Measurements from ENCODE around the gene FYTTD1. TPM values are rescaled to one million over a fixed set of nuclear protein-coding genes. Genes with fewer than 3 reads are reported as not detected.
A peak's percentile ranks its signal among the peaks of the same experiment; 100 is the strongest.

The FYTTD1 gene
- total RNA-seq, 2 experiments from 2014 or later: 75.8 to 78.2 TPM

DNA sequence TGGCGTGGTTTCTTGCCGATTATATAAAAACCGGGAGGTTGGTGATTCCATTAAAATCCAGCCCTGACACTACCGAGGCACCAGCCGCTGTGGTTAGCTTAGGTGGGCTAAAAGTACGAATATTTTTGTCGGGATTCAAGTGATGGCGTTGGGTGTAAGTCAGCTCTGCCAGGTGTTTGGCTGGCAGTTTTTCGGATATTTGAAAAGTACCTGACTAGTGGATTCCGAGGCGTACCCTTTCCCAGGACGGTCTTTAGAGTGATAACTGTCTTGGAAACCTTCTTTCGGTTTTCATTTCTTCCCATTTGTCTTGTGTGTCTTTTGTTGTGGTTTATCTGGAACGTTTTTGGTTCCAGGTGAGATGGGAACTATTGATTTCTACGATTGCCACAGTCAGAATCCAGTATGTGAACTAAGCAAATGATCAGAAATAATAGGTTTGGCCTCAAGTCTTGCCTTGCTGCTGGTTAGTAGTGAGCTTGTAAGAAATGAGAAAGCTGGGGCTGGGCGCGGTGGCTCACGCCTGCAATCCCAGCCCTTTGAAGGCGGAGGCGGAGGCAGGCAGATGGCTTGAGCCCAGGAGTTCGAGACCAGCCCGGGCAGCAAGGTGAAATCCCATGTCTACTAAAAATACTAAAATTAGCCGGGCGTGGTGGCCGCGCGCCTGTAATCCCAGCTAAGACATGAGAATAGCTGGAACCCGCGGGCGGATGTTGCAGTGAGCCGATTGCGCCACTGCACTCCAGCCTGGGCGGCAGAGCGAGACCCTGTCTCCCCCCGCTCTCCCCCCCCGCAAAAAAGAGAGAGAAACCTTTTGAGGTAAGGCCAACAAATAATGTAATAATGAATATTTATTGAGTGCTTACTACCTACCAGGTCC, 1.4 kb downstream of the FYTTD1 start:
- peak overlapping the region; percentile 94 for H3K4me3 Mint-ChIP-seq
- Histone ChIP-seq H3K36me3 (ENCODE audit: insufficient read depth, low read length) (no peaks in the 10 kb centered on the region), H3K4me3 (ENCODE audit: low read length) (peak overlapping the region; percentile 85), H3K27ac (ENCODE audit: low read depth in 1 of 2, low read length in 2 of 2) (peak overlapping the region; percentile 82), H3K9me3 (ENCODE audit: control insufficient read depth in 1 of 2, insufficient read depth in 1 of 2, low read length in 2 of 2) (no peaks in the 10 kb centered on the region), H3K27me3 (ENCODE audit: control insufficient read depth in 1 of 2, insufficient read depth in 2 of 2, low read length in 2 of 2) (no peaks in the 10 kb centered on the region), H3K4me1 (ENCODE audit: insufficient read depth, low read length) (peaks cover 20% of the 10 kb centered on the region)
- intact Hi-C loops (cut with DNase I, micrococcal nuclease): loop anchor here (1.0 to 5.0 kb wide), 5 partner anchors 15 to 194 kb away; partner anchors contain the start of genes BDH1 (in 1 of the 2), LRCH3 (in 1 of the 2) and RUBCN (in 1 of the 2)
- peaks cover 20% of the 10 kb centered on the region for H3K36me3 Mint-ChIP-seq (ENCODE audit: low read depth)
- no peak for ATAC-seq (ENCODE audit: poor library complexity)
- H3K4me1 Mint-ChIP-seq (ENCODE audit: low read depth): peaks cover 59% of the 10 kb centered on the region
- POLR2A ChIA-PET: interaction anchor here (0.6 to 2.4 kb wide), 6 partner anchors 12 to 44 kb away, joined by 3 to 28 read pairs (median 4); partner anchors contain the start of genes LRCH3 and RUBCN
- peak overlapping the region; percentile 96 for H3K27ac Mint-ChIP-seq
- H3K9me3 Mint-ChIP-seq: no peaks in the 10 kb centered on the region
- CTCF ChIA-PET: interaction anchor here (1.3 kb wide), 1 partner anchor 38 kb away, joined by 3 read pairs; no protein-coding TSS in a partner anchor
- H3K27me3 Mint-ChIP-seq: no peaks in the 10 kb centered on the region
- TF ChIP-seq, protein P1, sequence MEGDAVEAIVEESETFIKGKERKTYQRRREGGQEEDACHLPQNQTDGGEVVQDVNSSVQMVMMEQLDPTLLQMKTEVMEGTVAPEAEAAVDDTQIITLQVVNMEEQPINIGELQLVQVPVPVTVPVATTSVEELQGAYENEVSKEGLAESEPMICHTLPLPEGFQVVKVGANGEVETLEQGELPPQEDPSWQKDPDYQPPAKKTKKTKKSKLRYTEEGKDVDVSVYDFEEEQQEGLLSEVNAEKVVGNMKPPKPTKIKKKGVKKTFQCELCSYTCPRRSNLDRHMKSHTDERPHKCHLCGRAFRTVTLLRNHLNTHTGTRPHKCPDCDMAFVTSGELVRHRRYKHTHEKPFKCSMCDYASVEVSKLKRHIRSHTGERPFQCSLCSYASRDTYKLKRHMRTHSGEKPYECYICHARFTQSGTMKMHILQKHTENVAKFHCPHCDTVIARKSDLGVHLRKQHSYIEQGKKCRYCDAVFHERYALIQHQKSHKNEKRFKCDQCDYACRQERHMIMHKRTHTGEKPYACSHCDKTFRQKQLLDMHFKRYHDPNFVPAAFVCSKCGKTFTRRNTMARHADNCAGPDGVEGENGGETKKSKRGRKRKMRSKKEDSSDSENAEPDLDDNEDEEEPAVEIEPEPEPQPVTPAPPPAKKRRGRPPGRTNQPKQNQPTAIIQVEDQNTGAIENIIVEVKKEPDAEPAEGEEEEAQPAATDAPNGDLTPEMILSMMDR (IDR thresholded peaks at IDR 0.05): peak; percentile 17
- peak in 10 of 14 experiments; percentile 9 to 64 (median 34) for DNase-seq

- H3K36me3 Mint-ChIP-seq (ENCODE audit: low read depth): peaks cover 30% of the 10 kb centered on the region
- Histone ChIP-seq H3K9me3 (ENCODE audit: control insufficient read depth in 1 of 2, insufficient read depth in 1 of 2, low read length in 2 of 2) (no peaks in the 10 kb centered on the region), H3K36me3 (ENCODE audit: insufficient read depth, low read length) (peaks cover 7% of the 10 kb centered on the region), H3K4me1 (ENCODE audit: insufficient read depth, low read length) (peaks cover 20% of the 10 kb centered on the region), H3K27ac (ENCODE audit: low read depth in 1 of 2, low read length in 2 of 2) (peak overlapping the region in 1 of 2 donors; percentile 28), H3K27me3 (ENCODE audit: control insufficient read depth in 1 of 2, insufficient read depth in 2 of 2, low read length in 2 of 2) (no peaks in the 10 kb centered on the region), H3K4me3 (ENCODE audit: low read length) (no peak overlapping the region)
- H3K9me3 Mint-ChIP-seq: no peaks in the 10 kb centered on the region
- DNase-seq: no peak
- H3K27ac Mint-ChIP-seq: peak overlapping the region; percentile 87
- CTCF ChIA-PET: no interaction called here
- no peak for ATAC-seq (ENCODE audit: poor library complexity)
- peaks cover 68% of the 10 kb centered on the region for H3K4me1 Mint-ChIP-seq (ENCODE audit: low read depth)
- TF ChIP-seq, protein P1 (IDR thresholded peaks at IDR 0.05): no peak
- POLR2A ChIA-PET: interaction anchor here (2.4 kb wide), 1 partner anchor 38 kb away, joined by 28 read pairs; the partner anchor contains the start of gene LRCH3
- H3K4me3 Mint-ChIP-seq: peak overlapping the region; percentile 87
- no peaks in the 10 kb centered on the region for H3K27me3 Mint-ChIP-seq
- intact Hi-C loops (cut with DNase I, micrococcal nuclease): loop anchor here (2.0 to 5.0 kb wide), 4 partner anchors 40 to 195 kb away; partner anchors contain the start of genes BDH1 (in 1 of the 2) and LRCH3 (in 1 of the 2)
Measured at GRCh38 chr3:197752107-197752506, 2.4 kb downstream of the FYTTD1 start.

- peaks cover 33% of the 10 kb centered on the region for H3K36me3 Mint-ChIP-seq (ENCODE audit: low read depth)
- H3K27me3 ChIP-seq (ENCODE audit: control insufficient read depth in 1 of 2, insufficient read depth in 2 of 2, low read length in 2 of 2): no peaks in the 10 kb centered on the region
- CTCF ChIA-PET: interaction anchor here (1.0 to 1.7 kb wide), 4 partner anchors 20 to 49 kb away, joined by 3 to 4 read pairs (median 4); partner anchors contain the start of gene LRCH3
- peaks cover 20% of the 10 kb centered on the region for H3K4me1 ChIP-seq (ENCODE audit: insufficient read depth, low read length)
- H3K27ac Mint-ChIP-seq: peak overlapping the region; percentile 87
- no peak overlapping the region for H3K4me3 ChIP-seq (ENCODE audit: low read length)
- H3K4me3 Mint-ChIP-seq: peak overlapping the region; percentile 82
- POLR2A ChIA-PET: interaction anchor here (0.9 to 1.3 kb wide), 2 partner anchors 38 to 41 kb away, joined by 5 to 6 read pairs; partner anchors contain the start of gene LRCH3
- no peak for ATAC-seq (ENCODE audit: poor library complexity)
- TF ChIP-seq, protein P1 (IDR thresholded peaks at IDR 0.05): no peak
- H3K4me1 Mint-ChIP-seq (ENCODE audit: low read depth): peaks cover 68% of the 10 kb centered on the region
- peaks cover 13% of the 10 kb centered on the region for H3K36me3 ChIP-seq (ENCODE audit: insufficient read depth, low read length)
- intact Hi-C loops (cut with DNase I, micrococcal nuclease): loop anchor here (2.0 to 5.0 kb wide), 4 partner anchors 39 to 196 kb away; partner anchors contain the start of genes BDH1 (in 1 of the 2) and LRCH3 (in 1 of the 2)
- no peaks in the 10 kb centered on the region for H3K9me3 ChIP-seq (ENCODE audit: control insufficient read depth in 1 of 2, insufficient read depth in 1 of 2, low read length in 2 of 2)
- DNase-seq: peak in 1 of 14 experiments; percentile 25
- H3K9me3 Mint-ChIP-seq: no peaks in the 10 kb centered on the region
- no peak overlapping the region for H3K27ac ChIP-seq (ENCODE audit: low read depth in 1 of 2, low read length in 2 of 2)
- H3K27me3 Mint-ChIP-seq: no peaks in the 10 kb centered on the region
Measured at GRCh38 chr3:197753263-197753662, 3.6 kb downstream of the FYTTD1 start.

Data from CD4-positive, alpha-beta T cell (primary cell).